Stimulated activated CD8-positive, alpha-beta memory T cell treated with anti-CD3 and anti-CD28 coated beads, Interleukin-4, amount 100 ng/mL, for 4 hours (primary cell): Measurements from ENCODE around the gene C16orf74.

ENCODE experiments used
- DNase-seq, 2 donors: peaks; one replicate each; pipeline ENCODE4 v3.0.0-alpha.2; 2020; ENCODE audit warnings: low read depth in 2 of 2, low spot score in 1 of 2

The C16orf74 gene

GRCh38 chr16:85659336-85659735 lies 91.6 kb downstream of the C16orf74 start:
- DNase-seq, result no peak

GRCh38 chr16:85658504-85659326 lies 92.2 kb downstream of the C16orf74 start:
- DNase-seq, result no peak

GRCh38 chr16:85657996-85658395 lies 92.9 kb downstream of the C16orf74 start:
- no peak for DNase-seq
